Lower lobe of right lung (tissue), 2 donors: ENCODE measurements around the gene ZNF749. TPM values are rescaled to one million over a fixed set of nuclear protein-coding genes. Genes with fewer than 3 reads are reported as not detected.

Source experiments
- ATAC-seq, 2 donors: fragments of 200-7000 bp; cut with Tn5 transposase; one replicate each; pipeline ENCODE4 v1.9.1; 2020 to 2022; ENCODE audit warnings: mild to moderate bottlenecking in 2 of 2, moderate library complexity in 2 of 2
- DNase-seq: peaks from one replicate; pipeline ENCODE4 v3.0.0-alpha.2; 2020
- H3K27ac ChIP-seq: fragments of 200-600 bp; one replicate; pipeline ENCODE4 v1.8.0; 2022
- H3K27me3 ChIP-seq: fragments of 200-600 bp; one replicate; pipeline ENCODE4 v1.8.0; 2022; ENCODE audit warnings: low read depth
- H3K36me3 ChIP-seq: fragments of 200-600 bp; one replicate; pipeline ENCODE4 v1.8.0; 2022; ENCODE audit warnings: mild to moderate bottlenecking
- H3K4me1 ChIP-seq: fragments of 200-600 bp; one replicate; pipeline ENCODE4 v1.8.0; 2022
- H3K4me3 ChIP-seq: fragments of 200-600 bp; one replicate; pipeline ENCODE4 v1.8.0; 2022; ENCODE audit warnings: mild to moderate bottlenecking
- H3K9me3 ChIP-seq: fragments of 200-600 bp; one replicate; pipeline ENCODE4 v1.8.0; 2022
- CTCF ChIP-seq: fragments of 200-600 bp; IDR thresholded peaks from one replicate; pipeline ENCODE4 v1.8.0; 2022; ENCODE audit warnings: antibody characterized with exemption, mild to moderate bottlenecking
- intact Hi-C: fragments of 100-400 bp; cut with DNase I; formaldehyde crosslinking; loops from one replicate; pipeline ENCODE4 v1.11.0; 2022
- total RNA-seq: library from RNA; stranded (reverse); fragmentation: NEBNext Ultra II Directional; extraction: Animal tissue kit (Norgen Biotek cat#: 25700); gene quantifications from one replicate; pipeline ENCODE4 v1.2.1, GENCODE V29; 2021
- donor health status: DM: no; HTN: yes; CAD: no; lungs with severe emphysema.

Gene ZNF749
- total RNA-seq, 1 donor from 2014 or later = 6.7 TPM

GRCh38 chr19:57434386-57435061, 601 bp upstream of the ZNF749 start:
- no peaks in the 10 kb centered on the region for H3K27me3 ChIP-seq
- H3K4me3 ChIP-seq = peak overlapping the region; percentile 97
- ATAC-seq = peak in 1 of 2 donors; percentile 11
- DNase-seq = no peak
- intact Hi-C loops = no loop called here
- peaks cover 19% of the 10 kb centered on the region for H3K4me1 ChIP-seq
- no peaks in the 10 kb centered on the region for H3K36me3 ChIP-seq
- H3K9me3 ChIP-seq = peaks cover 11% of the 10 kb centered on the region
- peak overlapping the region; percentile 78 for H3K27ac ChIP-seq
- no peak for TF ChIP-seq CTCF

GRCh38 chr19:57436417-57436816, 1.3 kb downstream of the ZNF749 start:
- DNase-seq (no peak), ATAC-seq (no peak)
- no peak for TF ChIP-seq CTCF
- peaks cover 19% of the 10 kb centered on the region for H3K4me1 ChIP-seq
- H3K9me3 ChIP-seq = peaks cover 30% of the 10 kb centered on the region
- H3K36me3 ChIP-seq = no peaks in the 10 kb centered on the region
- H3K27me3 ChIP-seq = no peaks in the 10 kb centered on the region
- intact Hi-C loops = no loop called here
- peak overlapping the region; percentile 97 for H3K4me3 ChIP-seq
- no peak overlapping the region for H3K27ac ChIP-seq

- ATAC-seq = no peak
- H3K27ac ChIP-seq = no peak overlapping the region
- no peak overlapping the region for H3K4me3 ChIP-seq
- H3K9me3 ChIP-seq = peaks cover 45% of the 10 kb centered on the region
- TF ChIP-seq CTCF = no peak
- peaks cover 19% of the 10 kb centered on the region for H3K4me1 ChIP-seq
- intact Hi-C loops = no loop called here
- H3K27me3 ChIP-seq = no peaks in the 10 kb centered on the region
- H3K36me3 ChIP-seq = no peaks in the 10 kb centered on the region
- DNase-seq = no peak
Observed at GRCh38 chr19:57437931-57438330, 2.8 kb downstream of the ZNF749 start.

- Histone ChIP-seq H3K4me1 (peaks cover 19% of the 10 kb centered on the region), H3K27ac (no peak overlapping the region), H3K27me3 (no peaks in the 10 kb centered on the region), H3K4me3 (no peak overlapping the region), H3K36me3 (peaks cover 7% of the 10 kb centered on the region), H3K9me3 (peaks cover 55% of the 10 kb centered on the region)
- ATAC-seq = no peak
- no peak for DNase-seq
- TF ChIP-seq CTCF = no peak
- intact Hi-C loops = no loop called here
Observed at GRCh38 chr19:57438925-57439324, 3.8 kb downstream of the ZNF749 start.

GRCh38 chr19:57441979-57442752, 7.0 kb downstream of the ZNF749 start:
- no peaks in the 10 kb centered on the region for H3K27me3 ChIP-seq
- no peak overlapping the region for H3K27ac ChIP-seq
- no peak for ATAC-seq
- DNase-seq = no peak
- TF ChIP-seq CTCF = no peak
- H3K9me3 ChIP-seq = peaks cover 86% of the 10 kb centered on the region
- intact Hi-C loops = no loop called here
- no peaks in the 10 kb centered on the region for H3K4me1 ChIP-seq
- no peak overlapping the region for H3K4me3 ChIP-seq
- peaks cover 16% of the 10 kb centered on the region for H3K36me3 ChIP-seq
